Trophoblast cell (in vitro differentiated cells and primary cell): ENCODE measurements around the gene MYO18B.

Experiments used
- DNase-seq, 2 donors: peaks; one replicate each; pipeline ENCODE4 v3.0.0-alpha.2; 2016
- H2AFZ ChIP-seq: 2 replicates; pipeline ENCODE4 v1.6.1; 2013; ENCODE audit warnings: low read length, moderate library complexity, mild to moderate bottlenecking; ENCODE audit not compliant: insufficient read depth, poor library complexity
- H2AK5ac ChIP-seq: 2 replicates; pipeline ENCODE4 v1.6.1; 2013; ENCODE audit warnings: mild to moderate bottlenecking, low read length
- H2BK120ac ChIP-seq: 2 replicates; pipeline ENCODE4 v1.6.1; 2013; ENCODE audit warnings: low read length, mild to moderate bottlenecking, moderate library complexity; ENCODE audit not compliant: insufficient read depth, poor library complexity
- H2BK12ac ChIP-seq: 2 replicates; pipeline ENCODE4 v1.6.1; 2013; ENCODE audit warnings: mild to moderate bottlenecking, low read length, moderate library complexity
- H2BK5ac ChIP-seq: 2 replicates; pipeline ENCODE4 v1.6.1; 2013; ENCODE audit warnings: low read length, low read depth, moderate library complexity, mild to moderate bottlenecking; ENCODE audit not compliant: poor library complexity
- H3K14ac ChIP-seq: 2 replicates; pipeline ENCODE4 v1.6.1; 2013; ENCODE audit warnings: mild to moderate bottlenecking, low read length
- H3K18ac ChIP-seq: 2 replicates; pipeline ENCODE4 v1.6.1; 2013; ENCODE audit warnings: mild to moderate bottlenecking, low read length
- H3K23ac ChIP-seq: 2 replicates; pipeline ENCODE4 v1.6.1; 2013; ENCODE audit warnings: low read length
- H3K27ac ChIP-seq: 2 replicates; pipeline ENCODE4 v1.5.1; 2013; ENCODE audit warnings: low read depth, mild to moderate bottlenecking, inconsistent platforms, low read length, moderate library complexity
- H3K27me3 ChIP-seq: 2 replicates; pipeline ENCODE4 v1.6.1; 2013; ENCODE audit warnings: inconsistent platforms, mild to moderate bottlenecking, low read length, moderate library complexity; ENCODE audit not compliant: insufficient read depth
- H3K36me3 ChIP-seq, 2 experiments: 1 replicate in 1 of 2; 2 replicates in 1 of 2; pipeline ENCODE4 v1.6.1; 2013; ENCODE audit warnings: low read length in 2 of 2, mild to moderate bottlenecking in 2 of 2, moderate library complexity in 1 of 2; ENCODE audit not compliant: insufficient read depth in 2 of 2, control insufficient read depth in 1 of 2
- H3K4ac ChIP-seq: 2 replicates; pipeline ENCODE4 v1.6.1; 2013; ENCODE audit warnings: low read depth, mild to moderate bottlenecking, low read length, moderate library complexity
- H3K4me1 ChIP-seq, 2 experiments: 1 replicate in 1 of 2; 2 replicates in 1 of 2; pipeline ENCODE4 v1.6.1; 2013; ENCODE audit warnings: low read length in 2 of 2, mild to moderate bottlenecking in 2 of 2, moderate library complexity in 1 of 2; ENCODE audit not compliant: insufficient read depth in 2 of 2, control insufficient read depth in 1 of 2
- H3K4me2 ChIP-seq: 2 replicates; pipeline ENCODE4 v1.6.1; 2013; ENCODE audit warnings: inconsistent platforms, mild to moderate bottlenecking, low read length, moderate library complexity
- H3K4me3 ChIP-seq: 2 replicates; pipeline ENCODE4 v1.5.1; 2013; ENCODE audit warnings: mild to moderate bottlenecking, low read depth, low read length, inconsistent platforms
- H3K79me1 ChIP-seq: one replicate; pipeline ENCODE4 v1.6.1; 2013; ENCODE audit warnings: low read length
- H3K79me2 ChIP-seq: 2 replicates; pipeline ENCODE4 v1.6.1; 2013; ENCODE audit warnings: low read length, mild to moderate bottlenecking; ENCODE audit not compliant: control insufficient read depth, insufficient read depth, poor library complexity
- H3K9ac ChIP-seq: 2 replicates; pipeline ENCODE4 v1.6.1; 2013; ENCODE audit warnings: mild to moderate bottlenecking, low read length
- H3K9me3 ChIP-seq: 2 replicates; pipeline ENCODE4 v1.6.1; 2013; ENCODE audit warnings: low read depth, mild to moderate bottlenecking, control low read depth, inconsistent platforms, low read length; ENCODE audit not compliant: insufficient read depth
- H4K12ac ChIP-seq: 2 replicates; pipeline ENCODE4 v1.6.1; 2013; ENCODE audit warnings: low read depth, mild to moderate bottlenecking, low read length, moderate library complexity
- H4K8ac ChIP-seq: 2 replicates; pipeline ENCODE4 v1.6.1; 2013; ENCODE audit warnings: low read depth, mild to moderate bottlenecking, low read length, moderate library complexity
- H4K91ac ChIP-seq: one replicate; pipeline ENCODE4 v1.6.1; 2013; ENCODE audit warnings: low read depth, mild to moderate bottlenecking, low read length, moderate library complexity
- WGBS: extraction: QIAGEN DNeasy Blood & Tissue Kit; methylation state at CpG from one replicate; pipeline ENCODE4 v1.1.7; 2013; ENCODE audit warnings: missing lambda C conversion rate; ENCODE audit not compliant: insufficient read length, insufficient coverage; ENCODE audit errors: extremely low coverage; 5-methylcytosine and 5-hydroxymethylcytosine counted together

Gene MYO18B

GRCh38 chr22:25775531-25775930 is 33.5 kb downstream of the MYO18B start:
- Histone ChIP-seq H3K79me1 (no peaks in the 10 kb centered on the region), H3K4me2 (no peak overlapping the region), H3K9me3 (no peaks in the 10 kb centered on the region), H3K79me2 (no peaks in the 10 kb centered on the region), H3K27me3 (no peaks in the 10 kb centered on the region), H4K91ac (no peak overlapping the region), H3K4me1 (no peaks in the 10 kb centered on the region), H2AFZ (no peak overlapping the region), H3K4ac (no peak overlapping the region), H3K23ac (no peak overlapping the region), H3K4me3 (no peak overlapping the region), H2BK120ac (no peak overlapping the region), H2BK5ac (no peak overlapping the region), H3K27ac (no peak overlapping the region), H3K14ac (no peak overlapping the region), H4K8ac (no peak overlapping the region), H4K12ac (no peak overlapping the region), H2AK5ac (no peak overlapping the region), H3K36me3 (no peaks in the 10 kb centered on the region), H3K18ac (no peak overlapping the region), H3K9ac (no peak overlapping the region), H2BK12ac (no peak overlapping the region)
- WGBS, result no CpG with 5 or more reads among the region's 8 CpGs
- no peak for DNase-seq

GRCh38 chr22:25777411-25777810 is 35.4 kb downstream of the MYO18B start:
- Histone ChIP-seq H3K18ac (no peak overlapping the region), H3K36me3 (no peaks in the 10 kb centered on the region), H3K14ac (no peak overlapping the region), H3K23ac (no peak overlapping the region), H3K79me2 (no peaks in the 10 kb centered on the region), H3K4ac (no peak overlapping the region), H3K27me3 (no peaks in the 10 kb centered on the region), H2BK5ac (no peak overlapping the region), H3K79me1 (no peaks in the 10 kb centered on the region), H3K4me3 (no peak overlapping the region), H4K91ac (no peak overlapping the region), H3K27ac (no peak overlapping the region), H2AK5ac (no peak overlapping the region), H3K4me1 (no peaks in the 10 kb centered on the region), H3K4me2 (no peak overlapping the region), H4K12ac (no peak overlapping the region), H2BK120ac (no peak overlapping the region), H3K9ac (no peak overlapping the region), H3K9me3 (no peaks in the 10 kb centered on the region), H2AFZ (no peak overlapping the region), H2BK12ac (no peak overlapping the region), H4K8ac (no peak overlapping the region)
- DNase-seq, result no peak
- no CpG with 5 or more reads among the region's 9 CpGs for WGBS

GRCh38 chr22:25777870-25778269 is 35.9 kb downstream of the MYO18B start:
- Histone ChIP-seq H3K79me2 (no peaks in the 10 kb centered on the region), H2BK12ac (no peak overlapping the region), H3K14ac (no peak overlapping the region), H3K79me1 (no peaks in the 10 kb centered on the region), H3K36me3 (no peaks in the 10 kb centered on the region), H4K91ac (no peak overlapping the region), H3K4me3 (no peak overlapping the region), H3K4me1 (no peaks in the 10 kb centered on the region), H3K27me3 (no peaks in the 10 kb centered on the region), H2BK120ac (no peak overlapping the region), H3K23ac (no peak overlapping the region), H3K4ac (no peak overlapping the region), H3K9ac (no peak overlapping the region), H3K4me2 (no peak overlapping the region), H4K8ac (no peak overlapping the region), H2AFZ (no peak overlapping the region), H3K9me3 (no peaks in the 10 kb centered on the region), H2BK5ac (no peak overlapping the region), H3K18ac (no peak overlapping the region), H4K12ac (no peak overlapping the region), H2AK5ac (no peak overlapping the region), H3K27ac (no peak overlapping the region)
- no CpG with 5 or more reads among the region's 8 CpGs for WGBS
- peak in 1 of 2 donors; percentile 73 for DNase-seq

GRCh38 chr22:25779426-25779825 is 37.4 kb downstream of the MYO18B start:
- no peak overlapping the region for H3K23ac ChIP-seq
- H3K4ac ChIP-seq, result no peak overlapping the region
- H4K91ac ChIP-seq, result no peak overlapping the region
- no peak overlapping the region for H3K4me3 ChIP-seq
- H3K9me3 ChIP-seq, result no peaks in the 10 kb centered on the region
- no peak overlapping the region for H4K8ac ChIP-seq
- H3K9ac ChIP-seq, result no peak overlapping the region
- no peaks in the 10 kb centered on the region for H3K79me2 ChIP-seq
- DNase-seq, result no peak
- no peak overlapping the region for H2AFZ ChIP-seq
- no peak overlapping the region for H4K12ac ChIP-seq
- H2BK120ac ChIP-seq, result no peak overlapping the region
- H2BK12ac ChIP-seq, result no peak overlapping the region
- no peak overlapping the region for H2AK5ac ChIP-seq
- H2BK5ac ChIP-seq, result no peak overlapping the region
- H3K27me3 ChIP-seq, result no peaks in the 10 kb centered on the region
- no peak overlapping the region for H3K4me2 ChIP-seq
- no peaks in the 10 kb centered on the region for H3K79me1 ChIP-seq
- whole genome bisulfite sequencing, result no CpG with 5 or more reads among the region's 2 CpGs
- no peaks in the 10 kb centered on the region for H3K4me1 ChIP-seq
- no peaks in the 10 kb centered on the region for H3K36me3 ChIP-seq
- H3K14ac ChIP-seq, result no peak overlapping the region
- no peak overlapping the region for H3K18ac ChIP-seq
- no peak overlapping the region for H3K27ac ChIP-seq
